Stimulated activated CD4-positive, alpha-beta T cell treated with anti-CD3 and anti-CD28 coated beads, TNF-alpha, amount 100 ng/mL, for 1 hour (primary cell): Measurements from ENCODE around the gene PROX2.

Experiments used
- DNase-seq, 3 donors: peaks; one replicate each; pipeline ENCODE4 v3.0.0-alpha.2; 2020; ENCODE audit warnings: low read depth in 3 of 3, low spot score in 1 of 3

The PROX2 gene

GRCh38 chr14:74909501-74909900, 33.6 kb upstream of the PROX2 start:
- DNase-seq: no peak

- no peak for DNase-seq
These were observed 33.0 kb upstream of the PROX2 start for GRCh38 chr14:74908861-74909341.

GRCh38 chr14:74907744-74908143, 31.8 kb upstream of the PROX2 start:
- no peak for DNase-seq

GRCh38 chr14:74906925-74907521, 31.1 kb upstream of the PROX2 start:
- DNase-seq: no peak

GRCh38 chr14:74905595-74906142, 29.7 kb upstream of the PROX2 start:
- DNase-seq: peak; percentile 42 to 74 (median 62)

- DNase-seq: no peak
These were observed 28.9 kb upstream of the PROX2 start for GRCh38 chr14:74904635-74905503.

GRCh38 chr14:74902941-74903705, 27.2 kb upstream of the PROX2 start:
- DNase-seq: no peak

GRCh38 chr14:74898694-74899093, 22.7 kb upstream of the PROX2 start:
- DNase-seq: no peak

GRCh38 chr14:74898083-74898482, 22.1 kb upstream of the PROX2 start:
- no peak for DNase-seq

GRCh38 chr14:74897642-74898041, 21.7 kb upstream of the PROX2 start:
- no peak for DNase-seq

- no peak for DNase-seq
These were observed 20.5 kb upstream of the PROX2 start for GRCh38 chr14:74896400-74896799.

- no peak for DNase-seq
These were observed 17.7 kb upstream of the PROX2 start for GRCh38 chr14:74893614-74894091.

- no peak for DNase-seq
These were observed 16.8 kb upstream of the PROX2 start for GRCh38 chr14:74892745-74893144.

- no peak for DNase-seq
These were observed 15.9 kb upstream of the PROX2 start for GRCh38 chr14:74891870-74892269.

- DNase-seq: no peak
These were observed 14.3 kb upstream of the PROX2 start for GRCh38 chr14:74890262-74890661.

GRCh38 chr14:74888164-74889158, 12.5 kb upstream of the PROX2 start:
- DNase-seq: no peak

- DNase-seq: no peak
These were observed 10.1 kb upstream of the PROX2 start for GRCh38 chr14:74886001-74886400.

GRCh38 chr14:74882103-74882920, 6.4 kb upstream of the PROX2 start:
- DNase-seq: peak in 2 of 3 donors; percentile 14 to 27

GRCh38 chr14:74881431-74882102, 5.6 kb upstream of the PROX2 start, which contains the start of gene DLST:
Gene DLST (plus strand): TSS chr14:74881916. CDS start chr14:74881954, 38 bp downstream.
- peak; percentile 64 to 84 (median 67) for DNase-seq
